GM06990 (cell line): ENCODE data around the gene FHIT.

Source experiments
- DNase-seq: peaks from one replicate; pipeline ENCODE4 v3.0.0-alpha.2; 2011; ENCODE audit not compliant: insufficient read length; ENCODE audit errors: extremely low read depth
- H3K27me3 ChIP-seq: replicated peaks from 2 replicates; pipeline ENCODE4 v1.6.0; 2011; ENCODE audit warnings: low read length; ENCODE audit not compliant: control insufficient read depth, insufficient read depth
- H3K36me3 ChIP-seq: 2 replicates; pipeline ENCODE4 v1.5.1; 2011; ENCODE audit warnings: low read length; ENCODE audit not compliant: control insufficient read depth, insufficient read depth
- H3K4me3 ChIP-seq: replicated peaks from 2 replicates; pipeline ENCODE4 v1.5.1; 2011; ENCODE audit warnings: low read depth, mild to moderate bottlenecking, control low read depth, low read length
- TF ChIP-seq, protein P1 (sequence below): IDR thresholded peaks from 2 replicates; pipeline ENCODE4 v1.5.1; 2011; ENCODE audit warnings: low read length, control low read depth, mild to moderate bottlenecking, inconsistent platforms; ENCODE audit not compliant: insufficient read depth, poor library complexity, severe bottlenecking

The FHIT gene

DNA sequence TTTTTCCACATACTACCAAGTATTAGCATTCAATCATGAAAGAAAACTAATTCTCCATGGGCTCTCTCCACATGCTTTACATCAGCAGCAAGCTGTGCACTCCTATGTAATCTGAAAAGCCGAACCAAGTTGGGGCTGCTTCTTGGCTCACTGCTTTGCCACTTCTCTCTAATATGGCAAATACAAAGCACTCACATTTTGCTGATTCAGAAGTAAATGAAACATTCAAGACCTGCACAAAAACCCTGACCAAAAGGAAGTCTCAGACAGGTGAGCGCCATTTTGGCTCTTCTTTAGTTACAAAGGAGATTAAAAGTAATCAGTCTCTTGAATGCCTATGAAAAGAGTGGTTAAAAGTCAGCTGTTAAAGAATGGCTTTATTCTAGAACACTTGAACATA is 915.2 kb downstream of the FHIT start:
- Histone ChIP-seq H3K4me3 (no peak overlapping the region), H3K36me3 (no peaks in the 10 kb centered on the region), H3K27me3 (no peaks in the 10 kb centered on the region)
- TF ChIP-seq, protein P1, sequence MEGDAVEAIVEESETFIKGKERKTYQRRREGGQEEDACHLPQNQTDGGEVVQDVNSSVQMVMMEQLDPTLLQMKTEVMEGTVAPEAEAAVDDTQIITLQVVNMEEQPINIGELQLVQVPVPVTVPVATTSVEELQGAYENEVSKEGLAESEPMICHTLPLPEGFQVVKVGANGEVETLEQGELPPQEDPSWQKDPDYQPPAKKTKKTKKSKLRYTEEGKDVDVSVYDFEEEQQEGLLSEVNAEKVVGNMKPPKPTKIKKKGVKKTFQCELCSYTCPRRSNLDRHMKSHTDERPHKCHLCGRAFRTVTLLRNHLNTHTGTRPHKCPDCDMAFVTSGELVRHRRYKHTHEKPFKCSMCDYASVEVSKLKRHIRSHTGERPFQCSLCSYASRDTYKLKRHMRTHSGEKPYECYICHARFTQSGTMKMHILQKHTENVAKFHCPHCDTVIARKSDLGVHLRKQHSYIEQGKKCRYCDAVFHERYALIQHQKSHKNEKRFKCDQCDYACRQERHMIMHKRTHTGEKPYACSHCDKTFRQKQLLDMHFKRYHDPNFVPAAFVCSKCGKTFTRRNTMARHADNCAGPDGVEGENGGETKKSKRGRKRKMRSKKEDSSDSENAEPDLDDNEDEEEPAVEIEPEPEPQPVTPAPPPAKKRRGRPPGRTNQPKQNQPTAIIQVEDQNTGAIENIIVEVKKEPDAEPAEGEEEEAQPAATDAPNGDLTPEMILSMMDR: no peak
- DNase-seq: no peak

- no peak for DNase-seq
- TF ChIP-seq, protein P1: no peak
- Histone ChIP-seq H3K27me3 (no peaks in the 10 kb centered on the region), H3K36me3 (no peaks in the 10 kb centered on the region), H3K4me3 (no peak overlapping the region)
Measured at GRCh38 chr3:60333710-60334109, 917.5 kb downstream of the FHIT start.

DNA sequence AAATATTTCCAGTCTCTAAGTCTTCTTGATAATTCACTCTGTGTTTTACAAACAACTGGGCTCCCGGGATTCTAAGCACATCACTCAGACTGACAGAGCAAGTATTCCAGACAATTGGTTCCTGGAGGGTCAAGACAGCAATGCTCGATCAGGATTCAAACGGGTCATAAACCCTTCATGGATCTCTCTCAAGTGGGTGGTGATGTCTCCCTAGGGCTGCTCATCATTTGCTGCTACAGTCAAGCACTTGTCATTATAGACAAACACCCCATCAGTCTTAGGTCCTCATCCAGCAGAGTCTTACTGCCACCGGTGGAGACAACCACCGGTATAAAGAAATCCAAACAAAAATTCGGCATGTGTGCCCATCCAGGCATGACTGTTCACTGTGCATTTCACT is 921.1 kb downstream of the FHIT start:
- H3K4me3 ChIP-seq: no peak overlapping the region
- DNase-seq: no peak
- TF ChIP-seq, protein P1: no peak
- H3K36me3 ChIP-seq: no peaks in the 10 kb centered on the region
- H3K27me3 ChIP-seq: no peaks in the 10 kb centered on the region

- no peak for DNase-seq
- TF ChIP-seq, protein P1: no peak
- H3K27me3 ChIP-seq: no peaks in the 10 kb centered on the region
- H3K4me3 ChIP-seq: no peak overlapping the region
- no peaks in the 10 kb centered on the region for H3K36me3 ChIP-seq
Measured at GRCh38 chr3:60325610-60326170, 925.6 kb downstream of the FHIT start.

- no peak for DNase-seq
- TF ChIP-seq, protein P1: no peak
Measured at GRCh38 chr3:60323651-60324050, 927.6 kb downstream of the FHIT start.

GRCh38 chr3:60323180-60323579 is 928.1 kb downstream of the FHIT start:
- H3K27me3 ChIP-seq: no peaks in the 10 kb centered on the region

More at GRCh38 chr3:60323651-60324050, 927.6 kb downstream of the FHIT start:
- no peaks in the 10 kb centered on the region for H3K36me3 ChIP-seq
- H3K27me3 ChIP-seq: no peaks in the 10 kb centered on the region
- H3K4me3 ChIP-seq: no peak overlapping the region

More at GRCh38 chr3:60323180-60323579, 928.1 kb downstream of the FHIT start:
- TF ChIP-seq, protein P1: no peak
- Histone ChIP-seq H3K4me3 (no peak overlapping the region), H3K36me3 (no peaks in the 10 kb centered on the region)
- DNase-seq: no peak
